A549 (cell line): Measurements from ENCODE around the gene WDSUB1.

Experiments used
- SMC3 ChIP-seq: fragments of >200 bp; sonication (Bioruptor Twin); formaldehyde crosslinking; IDR thresholded peaks from 3 replicates; pipeline ENCODE4 v1.6.1; 2018; ENCODE audit warnings: inconsistent platforms
- TF ChIP-seq, protein P1 (sequence below): fragments of >200 bp; sonication (Bioruptor Twin); formaldehyde crosslinking; IDR thresholded peaks from 3 replicates; pipeline ENCODE4 v1.5.1; 2016

DNA sequence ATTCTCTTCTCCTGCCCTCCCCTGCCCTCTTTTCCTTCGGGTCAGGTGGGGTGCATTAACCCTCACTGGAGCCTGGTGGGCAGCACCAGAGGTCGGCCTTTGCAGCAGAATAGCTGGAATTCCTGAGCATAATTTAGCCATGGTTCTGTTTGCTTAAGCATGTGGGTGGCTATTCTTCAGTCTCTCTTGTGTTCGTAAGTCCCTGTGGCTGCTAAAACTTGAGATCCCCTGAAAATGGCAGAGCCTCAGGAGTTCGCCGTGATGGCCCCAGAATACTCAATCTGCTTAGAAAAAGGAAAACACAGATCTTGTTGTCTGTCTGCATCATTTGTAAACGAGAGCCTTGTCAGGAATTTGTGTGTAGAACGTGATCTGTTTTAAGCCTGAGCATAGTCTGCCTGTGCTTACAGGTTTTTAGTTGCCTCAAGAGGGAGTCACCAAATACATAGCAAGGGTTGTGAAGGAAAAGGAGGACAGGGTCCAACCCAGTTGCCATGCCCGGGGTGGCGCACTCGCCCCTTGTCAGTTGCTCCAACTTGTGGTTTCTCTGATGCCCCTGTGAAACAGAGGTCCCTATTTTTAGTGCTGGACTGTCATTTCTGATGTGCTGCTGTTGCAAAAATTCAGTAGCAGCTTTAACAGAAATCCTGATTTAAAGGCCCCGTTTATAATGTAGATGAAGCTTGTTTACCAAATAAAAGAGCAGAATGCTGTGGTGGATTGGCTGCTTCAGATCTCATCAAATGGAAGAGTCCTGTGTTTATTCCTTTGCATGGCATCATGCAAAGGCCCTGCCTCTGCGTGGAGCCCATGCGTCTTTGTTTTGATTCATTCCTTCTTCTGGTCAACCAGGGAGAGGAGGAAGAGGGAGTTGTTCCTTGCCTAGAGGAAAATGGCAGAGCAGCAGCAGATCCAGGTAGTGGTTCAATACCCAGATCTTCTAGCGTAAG is 74.8 kb downstream of the WDSUB1 start:
- no peak for TF ChIP-seq SMC3
- TF ChIP-seq, protein P1, sequence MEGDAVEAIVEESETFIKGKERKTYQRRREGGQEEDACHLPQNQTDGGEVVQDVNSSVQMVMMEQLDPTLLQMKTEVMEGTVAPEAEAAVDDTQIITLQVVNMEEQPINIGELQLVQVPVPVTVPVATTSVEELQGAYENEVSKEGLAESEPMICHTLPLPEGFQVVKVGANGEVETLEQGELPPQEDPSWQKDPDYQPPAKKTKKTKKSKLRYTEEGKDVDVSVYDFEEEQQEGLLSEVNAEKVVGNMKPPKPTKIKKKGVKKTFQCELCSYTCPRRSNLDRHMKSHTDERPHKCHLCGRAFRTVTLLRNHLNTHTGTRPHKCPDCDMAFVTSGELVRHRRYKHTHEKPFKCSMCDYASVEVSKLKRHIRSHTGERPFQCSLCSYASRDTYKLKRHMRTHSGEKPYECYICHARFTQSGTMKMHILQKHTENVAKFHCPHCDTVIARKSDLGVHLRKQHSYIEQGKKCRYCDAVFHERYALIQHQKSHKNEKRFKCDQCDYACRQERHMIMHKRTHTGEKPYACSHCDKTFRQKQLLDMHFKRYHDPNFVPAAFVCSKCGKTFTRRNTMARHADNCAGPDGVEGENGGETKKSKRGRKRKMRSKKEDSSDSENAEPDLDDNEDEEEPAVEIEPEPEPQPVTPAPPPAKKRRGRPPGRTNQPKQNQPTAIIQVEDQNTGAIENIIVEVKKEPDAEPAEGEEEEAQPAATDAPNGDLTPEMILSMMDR: no peak
